Spleen (tissue), 11 donors: ENCODE data around the gene LAIR1. TPM values are rescaled to one million over a fixed set of nuclear protein-coding genes. Genes with fewer than 3 reads are reported as not detected.

Experiments
- DNase-seq: peaks from one replicate; pipeline ENCODE4 v3.0.0-alpha.2; 2020
- H3K27ac ChIP-seq, 8 donors: fragments of 200-600 bp; sonication (generic) in 7 of 8; 1 replicate in 4 of 8; 2 replicates in 4 of 8; pipeline versions ENCODE4 v1.5.0 to v1.8.0; 2016 to 2021; ENCODE audit warnings: inconsistent platforms in 4 of 8, mild to moderate bottlenecking in 4 of 8, moderate library complexity in 1 of 8
- H3K27me3 ChIP-seq, 7 donors: fragments of 200-600 bp; sonication (generic) in 6 of 7; replicated peaks in 1 of 7; 1 replicate in 4 of 7; 2 replicates in 3 of 7; pipeline versions ENCODE4 v1.5.0 to v1.8.0; 2016 to 2021; ENCODE audit warnings: inconsistent platforms in 3 of 7, mild to moderate bottlenecking in 1 of 7
- H3K36me3 ChIP-seq, 6 donors: fragments of 200-600 bp; sonication (generic) in 5 of 6; 1 replicate in 4 of 6; 2 replicates in 2 of 6; pipeline versions ENCODE4 v1.5.0 to v1.8.0; 2016 to 2021; ENCODE audit warnings: inconsistent platforms in 2 of 6
- H3K4me1 ChIP-seq, 6 donors: fragments of 200-600 bp; sonication (generic) in 5 of 6; 1 replicate in 3 of 6; 2 replicates in 3 of 6; pipeline versions ENCODE4 v1.5.0 to v1.8.0; 2016 to 2021; ENCODE audit warnings: inconsistent platforms in 3 of 6
- H3K4me3 ChIP-seq, 8 donors: fragments of 200-600 bp; sonication (generic) in 7 of 8; 1 replicate in 4 of 8; 2 replicates in 4 of 8; pipeline versions ENCODE4 v1.5.0 to v1.8.0; 2016 to 2021; ENCODE audit warnings: inconsistent platforms in 4 of 8, mild to moderate bottlenecking in 4 of 8, moderate library complexity in 2 of 8
- H3K9me3 ChIP-seq, 8 donors: fragments of 200-600 bp; sonication (generic) in 7 of 8; 1 replicate in 4 of 8; 2 replicates in 4 of 8; pipeline versions ENCODE4 v1.5.0 to v1.8.0; 2016 to 2021; ENCODE audit warnings: inconsistent platforms in 4 of 8
- POLR2A ChIP-seq, 3 donors: fragments of 450-650 bp; IDR thresholded peaks; one replicate each; pipeline ENCODE4 v1.5.1; 2017; ENCODE audit warnings: antibody characterized with exemption in 3 of 3, mild to moderate bottlenecking in 1 of 3
- POLR2AphosphoS5 ChIP-seq, 3 donors: sonication (generic); formaldehyde crosslinking; IDR thresholded peaks; one replicate each; pipeline ENCODE4 v1.5.1; 2017; ENCODE audit warnings: antibody characterized with exemption in 3 of 3
- WGBS, 5 donors: extraction: QIAGEN DNeasy Blood & Tissue Kit in 3 of 5; methylation state at CpG; one replicate each; pipeline versions ENCODE4 v1.1.5 to v1.1.7; 2013 to 2018; 5-methylcytosine and 5-hydroxymethylcytosine counted together
- intact Hi-C: fragments of 100-400 bp; cut with DNase I; formaldehyde crosslinking; loops from one replicate; pipeline ENCODE4 v1.15.0; 2023; ENCODE audit warnings: low total_unique reads
- polyA plus RNA-seq, 3 donors: library from polyadenylated mRNA; stranded (reverse); fragments of 200-250 nt; gene quantifications; one replicate each; pipeline ENCODE4 v1.2.1, GENCODE V29; 2013
- total RNA-seq, 7 donors: library from RNA; depleted of rRNA in 3 of 7; stranded (reverse); fragments of >200 nt in 3 of 7; fragmentation: NEBNext Ultra II Directional in 4 of 7; extraction: Animal tissue kit (Norgen Biotek cat#: 25700) in 4 of 7; gene quantifications; one replicate each; pipeline versions ENCODE4 v1.1.0 to v1.2.1, GENCODE V29; 2016 to 2021
- TF ChIP-seq, protein P1 (sequence below), 11 experiments: fragments of 200-600 bp in 7 of 11; fragments of 450-650 bp in 4 of 11; sonication (generic) in 4 of 11; IDR thresholded peaks in 8 of 11; conservative IDR thresholded peaks in 3 of 11; 1 replicate in 7 of 11; 2 replicates in 4 of 11; pipeline versions ENCODE4 v1.4.0 to v1.8.0; 2016 to 2021; ENCODE audit warnings: antibody characterized with exemption in 11 of 11, inconsistent platforms in 4 of 11, mild to moderate bottlenecking in 1 of 11
- donor health status: healthy with polysubstance abuse.
- donor health status: DM: no; HTN: no; CAD: no; lungs with moderate emphysema.
- donor health status: DM: no; HTN: no; CAD: no.
- donor health status: Bipolar disorder and iron deficiency.
- donor health status: healthy.
- donor health status: DM: no; HTN: no; CAD: no.
- donor health status: DM: yes; HTN: yes; CAD: no.

Gene LAIR1
- total and polyA plus RNA-seq, 10 donors = 56.3 to 164 (median 109) TPM

DNA sequence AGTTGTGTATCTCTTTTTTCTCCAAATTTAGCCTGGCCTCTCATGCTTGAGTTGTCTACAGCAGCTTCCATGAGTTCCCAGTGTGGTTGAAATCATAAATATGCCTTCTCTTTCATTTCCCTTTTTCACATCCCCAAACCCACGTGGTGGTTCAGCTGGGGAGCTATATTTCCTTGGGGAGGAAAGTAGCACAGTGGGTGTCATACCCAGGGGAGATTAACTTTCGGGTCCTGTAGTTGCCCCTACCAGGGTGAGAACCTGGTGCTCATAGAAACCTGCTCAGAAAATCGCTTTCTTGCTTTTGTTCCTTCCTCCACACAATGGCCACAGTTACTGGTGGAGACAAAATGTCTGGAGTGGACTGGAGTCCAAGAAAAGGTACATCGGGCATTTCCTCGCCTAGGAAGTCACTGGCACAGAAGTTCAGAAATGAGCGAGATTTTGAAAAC, 18.8 kb downstream of the LAIR1 start:
- 46 to 60% (median 47%) methylated on average over 6 of the region's 6 CpGs for WGBS, 5 donors
- intact Hi-C loops = no loop called here
- DNase-seq = no peak
- peak overlapping the region in 7 of 8 donors; percentile 20 to 74 (median 56) for H3K27ac ChIP-seq
- peaks cover 0 to 5% (median 0%) of the 10 kb centered on the region in 7 donors for H3K27me3 ChIP-seq
- peaks cover 4 to 87% (median 36%) of the 10 kb centered on the region in 6 donors for H3K4me1 ChIP-seq
- TF ChIP-seq, protein P1, sequence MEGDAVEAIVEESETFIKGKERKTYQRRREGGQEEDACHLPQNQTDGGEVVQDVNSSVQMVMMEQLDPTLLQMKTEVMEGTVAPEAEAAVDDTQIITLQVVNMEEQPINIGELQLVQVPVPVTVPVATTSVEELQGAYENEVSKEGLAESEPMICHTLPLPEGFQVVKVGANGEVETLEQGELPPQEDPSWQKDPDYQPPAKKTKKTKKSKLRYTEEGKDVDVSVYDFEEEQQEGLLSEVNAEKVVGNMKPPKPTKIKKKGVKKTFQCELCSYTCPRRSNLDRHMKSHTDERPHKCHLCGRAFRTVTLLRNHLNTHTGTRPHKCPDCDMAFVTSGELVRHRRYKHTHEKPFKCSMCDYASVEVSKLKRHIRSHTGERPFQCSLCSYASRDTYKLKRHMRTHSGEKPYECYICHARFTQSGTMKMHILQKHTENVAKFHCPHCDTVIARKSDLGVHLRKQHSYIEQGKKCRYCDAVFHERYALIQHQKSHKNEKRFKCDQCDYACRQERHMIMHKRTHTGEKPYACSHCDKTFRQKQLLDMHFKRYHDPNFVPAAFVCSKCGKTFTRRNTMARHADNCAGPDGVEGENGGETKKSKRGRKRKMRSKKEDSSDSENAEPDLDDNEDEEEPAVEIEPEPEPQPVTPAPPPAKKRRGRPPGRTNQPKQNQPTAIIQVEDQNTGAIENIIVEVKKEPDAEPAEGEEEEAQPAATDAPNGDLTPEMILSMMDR (IDR thresholded peaks at IDR 0.05 in 8 of 11, conservative IDR thresholded peaks at IDR 0.05 in 3 of 11) = no peak
- TF ChIP-seq POLR2AphosphoS5 (IDR thresholded peaks at IDR 0.05) = peak in 1 of 3 donors; percentile 67
- peak overlapping the region in 2 of 8 donors; percentile 1 to 14 for H3K4me3 ChIP-seq
- H3K9me3 ChIP-seq = no peaks in the 10 kb centered on the region
- H3K36me3 ChIP-seq = no peaks in the 10 kb centered on the region

DNA sequence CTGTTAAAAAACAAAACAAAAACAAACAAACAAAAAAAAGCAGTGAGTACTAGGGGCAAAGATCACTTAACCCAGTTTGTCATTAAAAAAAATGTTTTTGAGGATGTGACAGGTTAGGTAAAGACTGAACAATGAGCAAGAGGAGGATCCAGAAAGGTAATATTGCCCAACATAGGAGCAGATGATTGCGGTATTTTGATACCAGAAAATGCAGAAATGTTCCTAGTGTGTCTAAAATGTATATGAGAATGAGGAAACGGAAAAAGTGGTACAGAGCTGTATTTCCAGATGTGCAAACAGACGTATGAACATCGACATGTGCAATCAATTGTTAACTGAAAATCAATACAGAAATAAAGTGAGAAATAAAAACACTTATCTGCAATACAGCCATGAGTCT, 20.9 kb downstream of the LAIR1 start:
- peak overlapping the region in 3 of 8 donors; percentile 29 to 74 (median 46) for H3K27ac ChIP-seq
- TF ChIP-seq POLR2AphosphoS5 (IDR thresholded peaks at IDR 0.05) (no peak), POLR2A (IDR thresholded peaks at IDR 0.05) (no peak)
- TF ChIP-seq, protein P1 (IDR thresholded peaks at IDR 0.05 in 8 of 11, conservative IDR thresholded peaks at IDR 0.05 in 3 of 11) = no peak
- intact Hi-C loops = no loop called here
- no peaks in the 10 kb centered on the region for H3K36me3 ChIP-seq
- peaks cover 5 to 94% (median 50%) of the 10 kb centered on the region in 6 donors for H3K4me1 ChIP-seq
- H3K27me3 ChIP-seq = peaks cover 0 to 5% (median 0%) of the 10 kb centered on the region in 7 donors
- H3K9me3 ChIP-seq = no peaks in the 10 kb centered on the region
- 26 to 52% (median 38%) methylated on average over 4 of the region's 4 CpGs for WGBS, 5 donors
- H3K4me3 ChIP-seq = no peak overlapping the region
- no peak for DNase-seq

DNA sequence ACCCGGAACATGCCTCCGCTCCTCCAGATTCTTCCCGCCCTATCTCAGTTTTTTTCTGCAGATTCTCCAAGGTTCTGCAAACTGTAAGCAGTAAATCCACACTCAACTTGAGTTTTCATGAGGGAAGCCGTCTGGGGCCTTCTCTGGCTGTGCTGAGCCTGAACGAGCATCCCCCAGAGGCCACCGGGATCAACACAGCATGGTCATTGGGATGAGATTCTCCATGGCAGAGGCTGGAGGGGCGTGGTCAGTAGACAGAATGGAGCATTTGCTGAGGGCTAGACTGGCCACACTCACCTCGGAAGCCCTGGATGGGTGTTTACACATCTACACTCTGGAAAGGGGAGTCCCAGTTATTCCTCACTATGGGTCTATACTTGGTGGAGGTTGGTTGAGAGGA, 23.4 kb downstream of the LAIR1 start:
- TF ChIP-seq, protein P1 (IDR thresholded peaks at IDR 0.05 in 8 of 11, conservative IDR thresholded peaks at IDR 0.05 in 3 of 11) = no peak
- TF ChIP-seq POLR2A (IDR thresholded peaks at IDR 0.05) (no peak), POLR2AphosphoS5 (IDR thresholded peaks at IDR 0.05) (no peak)
- Histone ChIP-seq H3K4me3 (no peak overlapping the region), H3K9me3 (no peaks in the 10 kb centered on the region), H3K27ac (peak overlapping the region in 2 of 8 donors; percentile 1 to 57), H3K36me3 (no peaks in the 10 kb centered on the region), H3K27me3 (peaks cover 0 to 5% (median 0%) of the 10 kb centered on the region in 7 donors), H3K4me1 (peaks cover 7 to 88% (median 45%) of the 10 kb centered on the region in 6 donors)
- WGBS, 5 donors = 70 to 86% (median 84%) methylated on average over 8 of the region's 8 CpGs
- no peak for DNase-seq
- intact Hi-C loops = no loop called here

DNA sequence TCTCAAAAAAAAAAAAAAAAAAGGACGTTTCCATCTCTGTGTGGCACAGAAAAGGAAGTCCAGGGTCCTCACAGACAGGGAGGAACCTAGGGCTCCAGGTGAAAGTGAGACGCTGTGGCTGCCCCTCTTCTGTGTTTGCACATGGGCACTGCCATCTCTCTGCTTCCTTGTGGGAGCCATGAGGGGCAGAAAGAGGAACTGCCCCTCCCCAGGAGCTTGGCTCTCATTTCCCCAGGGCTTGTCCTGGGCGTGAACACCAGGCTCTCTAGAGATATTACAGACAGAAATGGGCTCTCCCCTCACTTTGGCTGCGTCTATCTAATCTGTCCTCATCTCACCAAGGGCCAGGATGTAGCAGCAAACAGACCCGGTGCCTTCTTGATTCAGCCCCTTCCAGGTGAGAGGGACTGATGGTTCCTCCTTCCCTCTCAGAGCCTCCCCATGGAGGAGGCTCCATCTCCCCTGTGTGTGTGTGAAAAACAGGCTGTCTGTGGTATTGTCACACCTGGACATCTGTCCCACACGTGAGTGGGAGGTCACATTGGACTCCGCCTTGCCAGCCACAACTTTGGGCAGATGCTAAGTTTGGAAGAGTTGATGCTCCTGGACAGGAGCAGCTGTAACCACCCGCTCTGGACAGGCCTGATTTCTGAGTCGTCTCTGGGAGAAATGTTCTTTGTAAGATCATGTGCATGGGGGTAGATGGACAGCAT, 24.9 kb downstream of the LAIR1 start:
- Histone ChIP-seq H3K4me1 (peaks cover 3 to 73% (median 32%) of the 10 kb centered on the region in 6 donors), H3K9me3 (no peaks in the 10 kb centered on the region), H3K27ac (peak overlapping the region in 6 of 8 donors; percentile 26 to 71 (median 54)), H3K36me3 (no peaks in the 10 kb centered on the region), H3K27me3 (peaks cover 0 to 5% (median 0%) of the 10 kb centered on the region in 7 donors), H3K4me3 (no peak overlapping the region)
- WGBS, 5 donors = 34 to 45% (median 36%) methylated on average over 9 of the region's 9 CpGs
- TF ChIP-seq, protein P1 (IDR thresholded peaks at IDR 0.05 in 8 of 11, conservative IDR thresholded peaks at IDR 0.05 in 3 of 11) = no peak
- TF ChIP-seq POLR2A (IDR thresholded peaks at IDR 0.05) (no peak), POLR2AphosphoS5 (IDR thresholded peaks at IDR 0.05) (peak in 2 of 3 donors; percentile 50 to 66)
- DNase-seq = no peak
- intact Hi-C loops = no loop called here
